ENCODE results near the gene ARMC8. TPM values are rescaled to one million over a fixed set of nuclear protein-coding genes. Genes with fewer than 3 reads are reported as not detected.

Gene ARMC8
- total RNA-seq, 4 donors from 2014 or later, result 65.2 to 138 (median 77.1) TPM

GRCh38 chr3:138165061-138165460, 22.0 kb upstream of the ARMC8 start:
- no peak for TF ChIP-seq CTCF (IDR thresholded peaks at IDR 0.05; ENCODE audit: low read depth)

- TF ChIP-seq CTCF (IDR thresholded peaks at IDR 0.05; ENCODE audit: low read depth), result no peak
Measured at GRCh38 chr3:138172625-138173024, 14.5 kb upstream of the ARMC8 start.

- TF ChIP-seq CTCF (IDR thresholded peaks at IDR 0.05; ENCODE audit: low read depth), result no peak
Measured at GRCh38 chr3:138173769-138174420, 13.2 kb upstream of the ARMC8 start.

GRCh38 chr3:138174421-138175131, 12.5 kb upstream of the ARMC8 start, which contains the start of gene DBR1:
Gene DBR1, minus strand, starts transcription at chr3:138174921. Its CDS starts 126 bp downstream, at chr3:138174795.
- no peak for TF ChIP-seq CTCF (IDR thresholded peaks at IDR 0.05; ENCODE audit: low read depth)

GRCh38 chr3:138180375-138181029, 6.6 kb upstream of the ARMC8 start:
- no peak for TF ChIP-seq CTCF (IDR thresholded peaks at IDR 0.05; ENCODE audit: low read depth)

- no peak for TF ChIP-seq CTCF (IDR thresholded peaks at IDR 0.05; ENCODE audit: low read depth)
Measured at GRCh38 chr3:138184994-138185393, 2.1 kb upstream of the ARMC8 start.

- TF ChIP-seq CTCF (IDR thresholded peaks at IDR 0.05; ENCODE audit: low read depth), result no peak
Measured at GRCh38 chr3:138186221-138186620, 880 bp upstream of the ARMC8 start.
